GM13976 (cell line): Measurements from ENCODE around the gene FANCG.

Experiments used
- DNase-seq: peaks from one replicate; pipeline ENCODE4 v3.0.0; 2012; ENCODE audit warnings: low spot score
- in situ Hi-C: fragments of 300-500 bp; cut with MboI; formaldehyde crosslinking; loops from one replicate; pipeline ENCODE4 v1.12.0; 2022; ENCODE audit warnings: low sequenced_read_pairs, mixed read lengths, inconsistent platforms; ENCODE audit not compliant: unreplicated experiment
- TF ChIP-seq, protein P1 (sequence below): IDR thresholded peaks from 2 replicates; pipeline ENCODE4 v1.5.1; 2012; ENCODE audit warnings: borderline replicate concordance, mild to moderate bottlenecking; ENCODE audit not compliant: insufficient read depth; ENCODE audit errors: extremely low read depth, missing control alignments, control extremely low read depth

FANCG gene

DNA sequence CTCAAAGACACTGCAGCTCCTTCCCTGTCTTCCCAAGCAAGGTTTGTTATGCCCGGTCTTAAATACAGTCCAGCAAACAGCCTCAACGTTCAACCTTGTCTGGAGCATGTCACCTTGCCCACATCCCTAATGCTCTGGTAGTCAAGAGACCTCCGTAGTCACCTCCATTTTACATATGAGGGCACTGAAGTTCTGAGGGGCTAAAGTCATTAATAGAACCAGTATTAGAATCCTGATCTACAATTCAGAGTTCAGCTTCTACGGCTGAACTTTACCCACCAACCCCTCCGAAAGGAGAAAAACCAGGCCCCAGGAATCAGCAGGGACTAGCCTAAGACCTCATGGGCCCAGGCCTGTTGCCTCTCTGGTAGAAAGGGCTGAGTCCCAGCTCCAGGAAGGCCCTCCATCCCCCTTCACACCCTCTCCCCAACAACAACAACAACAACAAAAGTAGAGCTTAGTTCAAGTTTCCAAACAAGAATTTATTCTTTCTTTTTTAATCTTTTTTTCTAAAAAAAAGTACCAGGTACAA is 24.0 kb upstream of the FANCG start:
- in situ Hi-C loops = no loop called here
- DNase-seq = no peak

DNA sequence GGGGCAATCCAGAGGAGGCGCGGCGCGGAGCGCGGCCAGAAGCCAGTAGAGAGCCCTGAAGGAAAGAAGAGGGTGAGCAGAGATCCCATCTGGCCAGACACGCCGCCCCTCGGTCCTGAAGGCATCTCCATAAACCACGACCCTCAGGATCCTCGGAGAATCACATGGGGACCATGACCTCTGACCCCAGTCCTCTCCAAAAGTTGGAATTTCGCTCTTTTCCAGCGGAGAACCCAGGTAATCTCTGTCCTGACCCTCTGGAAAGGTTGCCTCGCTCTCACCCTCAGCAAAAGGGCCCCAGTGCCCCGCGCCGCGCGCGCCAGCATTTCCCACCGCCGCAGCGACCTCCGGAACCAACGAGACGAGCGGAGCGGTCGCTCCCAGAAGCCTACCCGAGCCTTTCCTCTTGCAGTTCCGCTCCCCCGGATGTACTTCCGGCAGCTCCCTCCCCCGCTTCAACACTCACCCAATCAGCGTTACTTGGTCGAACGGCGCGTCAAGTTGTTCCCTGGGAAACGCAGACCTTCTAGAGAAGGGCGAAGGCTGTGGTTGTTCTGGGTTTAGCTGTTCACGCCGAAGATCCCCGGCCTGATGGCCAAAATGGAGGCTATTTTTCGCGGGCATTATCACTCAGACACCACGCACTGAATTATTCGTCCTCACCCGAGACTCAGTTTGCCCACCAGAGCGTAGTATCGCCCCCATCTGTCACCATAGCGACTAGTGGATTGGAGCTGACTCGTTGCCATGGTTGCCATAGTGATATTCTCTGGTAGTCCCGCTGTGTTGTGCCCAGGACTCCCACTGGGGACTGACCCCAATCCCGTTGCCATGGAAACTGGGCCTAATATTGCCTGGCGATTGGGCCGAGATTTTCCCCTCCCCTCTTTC is 23.3 kb upstream of the FANCG start, which contains the start of gene STOML2:
STOML2 (minus strand) TSS at position 363 of the 891 bp plus-strand sequence; CDS start at position 326, 37 bp downstream.
- DNase-seq = peak; percentile 97
- TF ChIP-seq, protein P1, sequence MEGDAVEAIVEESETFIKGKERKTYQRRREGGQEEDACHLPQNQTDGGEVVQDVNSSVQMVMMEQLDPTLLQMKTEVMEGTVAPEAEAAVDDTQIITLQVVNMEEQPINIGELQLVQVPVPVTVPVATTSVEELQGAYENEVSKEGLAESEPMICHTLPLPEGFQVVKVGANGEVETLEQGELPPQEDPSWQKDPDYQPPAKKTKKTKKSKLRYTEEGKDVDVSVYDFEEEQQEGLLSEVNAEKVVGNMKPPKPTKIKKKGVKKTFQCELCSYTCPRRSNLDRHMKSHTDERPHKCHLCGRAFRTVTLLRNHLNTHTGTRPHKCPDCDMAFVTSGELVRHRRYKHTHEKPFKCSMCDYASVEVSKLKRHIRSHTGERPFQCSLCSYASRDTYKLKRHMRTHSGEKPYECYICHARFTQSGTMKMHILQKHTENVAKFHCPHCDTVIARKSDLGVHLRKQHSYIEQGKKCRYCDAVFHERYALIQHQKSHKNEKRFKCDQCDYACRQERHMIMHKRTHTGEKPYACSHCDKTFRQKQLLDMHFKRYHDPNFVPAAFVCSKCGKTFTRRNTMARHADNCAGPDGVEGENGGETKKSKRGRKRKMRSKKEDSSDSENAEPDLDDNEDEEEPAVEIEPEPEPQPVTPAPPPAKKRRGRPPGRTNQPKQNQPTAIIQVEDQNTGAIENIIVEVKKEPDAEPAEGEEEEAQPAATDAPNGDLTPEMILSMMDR = no peak
- in situ Hi-C loops = no loop called here

More for the DNA sequence above, 24.0 kb upstream of the FANCG start:
- TF ChIP-seq, protein P1 = no peak

DNA sequence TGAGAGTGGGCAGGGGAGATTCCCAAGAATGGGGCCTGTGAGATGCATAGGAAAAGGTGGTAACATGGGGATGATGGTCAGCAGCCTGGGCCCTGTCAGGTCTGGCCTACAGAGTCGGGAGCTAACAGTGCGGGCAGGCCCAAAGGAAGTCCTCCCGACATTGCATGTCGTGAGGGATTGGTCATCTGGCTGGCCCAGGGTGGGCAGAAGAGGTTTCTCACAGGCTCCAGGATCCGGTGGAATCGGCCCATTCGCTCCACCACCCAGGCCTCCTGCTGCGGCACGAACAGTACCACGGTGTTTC is 22.7 kb upstream of the FANCG start:
- TF ChIP-seq, protein P1 = no peak
- DNase-seq = no peak
- in situ Hi-C loops = no loop called here

DNA sequence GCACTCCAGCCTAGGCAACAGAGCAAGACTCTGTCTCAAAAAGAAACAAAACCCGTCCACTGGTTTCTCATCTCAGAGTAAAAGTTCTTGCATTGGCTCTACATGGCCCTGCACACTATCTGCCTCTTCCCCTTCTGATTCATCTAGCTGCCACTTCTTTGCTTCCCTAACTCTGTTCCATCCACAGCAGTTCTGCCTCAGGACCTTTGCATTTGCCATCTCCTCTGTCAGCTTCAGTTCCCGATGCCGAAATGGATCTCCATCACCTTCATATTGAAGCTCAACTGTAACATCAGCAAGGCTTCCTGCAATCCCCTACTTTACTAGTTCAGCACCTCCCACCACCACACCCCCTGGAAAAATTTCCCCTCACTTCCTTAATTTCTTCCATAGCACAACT is 17.8 kb upstream of the FANCG start:
- DNase-seq = no peak
- in situ Hi-C loops = no loop called here
- TF ChIP-seq, protein P1 = no peak

DNA sequence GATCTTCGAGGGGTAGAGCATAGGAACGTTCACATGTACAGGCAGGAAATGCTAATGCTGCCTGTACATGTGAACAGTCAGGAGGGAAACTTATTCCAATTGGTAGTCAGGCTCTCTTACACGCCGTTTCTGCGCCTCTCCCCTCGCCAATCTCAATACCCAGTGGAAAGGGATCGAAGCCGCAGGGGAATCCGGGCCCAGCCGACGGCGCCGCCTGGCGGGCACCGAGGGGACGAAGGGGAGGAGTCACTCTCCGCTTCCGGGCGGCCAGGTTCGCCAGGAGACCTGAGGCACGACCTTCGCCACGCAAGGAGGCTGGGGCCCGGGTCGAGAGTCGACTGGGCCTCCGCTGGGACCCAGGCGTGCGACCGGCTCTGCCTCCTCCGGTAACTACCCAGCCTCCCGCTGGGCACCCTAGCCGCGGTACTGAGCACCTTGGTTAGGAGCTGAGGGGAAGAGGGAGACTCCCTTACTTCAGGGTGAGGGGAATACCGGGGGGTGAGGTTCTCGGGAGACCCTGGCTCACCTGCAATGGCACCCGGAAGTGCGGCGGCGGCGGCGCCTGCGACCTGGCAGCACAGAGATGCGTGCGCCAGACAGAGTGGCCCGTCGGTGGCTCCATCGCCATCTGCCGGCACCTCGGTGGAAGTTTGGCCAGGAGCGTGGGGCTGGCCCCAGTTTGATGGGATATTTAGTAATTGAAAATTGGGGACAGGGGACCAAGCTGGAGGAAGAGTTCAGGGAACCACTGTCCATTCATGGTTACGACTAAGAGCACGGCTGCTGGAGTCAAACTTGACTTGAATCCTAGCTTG is 16.5 kb upstream of the FANCG start, which contains the start of gene PIGO:
PIGO (minus strand) TSS at position 557 of the 815 bp plus-strand sequence. CDS start 1,026 bp downstream, outside the sequence.
- TF ChIP-seq, protein P1 = peak; percentile 96
- in situ Hi-C loops = no loop called here
- peak; percentile 91 for DNase-seq

DNA sequence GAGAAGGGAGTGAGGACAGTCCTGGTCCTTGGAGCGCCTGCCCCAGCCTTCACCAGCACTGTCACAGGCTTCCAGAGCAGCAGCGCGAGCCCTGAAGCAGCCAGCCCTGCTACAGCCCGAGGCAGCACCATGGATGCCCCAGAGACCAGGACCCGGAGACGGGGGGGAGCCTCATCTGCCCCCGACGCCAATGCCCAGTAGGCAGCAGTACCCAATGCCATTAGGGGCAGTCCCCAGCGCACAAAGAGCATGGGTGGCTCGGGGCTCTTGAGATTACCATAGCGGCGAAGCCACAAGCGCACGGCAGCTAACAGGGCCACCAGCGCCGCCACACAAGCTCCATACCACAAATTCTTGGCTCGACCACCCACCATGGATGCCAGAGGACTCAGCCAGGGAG is 11.8 kb upstream of the FANCG start:
- in situ Hi-C loops = no loop called here
- DNase-seq = no peak
- TF ChIP-seq, protein P1 = no peak
